Dermis microvascular lymphatic vessel endothelial cell (primary cell): ENCODE results near the gene TMEM9B. TPM values are rescaled to one million over a fixed set of nuclear protein-coding genes. Genes with fewer than 3 reads are reported as not detected.
"Not testable (repeated sequence)": the region's sequence is repeated elsewhere in the genome, so short reads cannot be mapped to it uniquely, and the experiment has no call there.

Experiments
- DNase-seq, 2 donors: peaks; one replicate each; pipeline versions ENCODE4 v3.0.0 to v3.0.0-alpha.2; 2010; ENCODE audit warnings: low read depth in 2 of 2
- total RNA-seq: library from RNA; depleted of rRNA; stranded (reverse); fragments of >200 nt; gene quantifications from 2 replicates; pipeline ENCODE4 v1.2.1, GENCODE V29; 2014

The TMEM9B gene
- total RNA-seq, result 26.3 and 30.6 TPM in 2 replicates

DNA sequence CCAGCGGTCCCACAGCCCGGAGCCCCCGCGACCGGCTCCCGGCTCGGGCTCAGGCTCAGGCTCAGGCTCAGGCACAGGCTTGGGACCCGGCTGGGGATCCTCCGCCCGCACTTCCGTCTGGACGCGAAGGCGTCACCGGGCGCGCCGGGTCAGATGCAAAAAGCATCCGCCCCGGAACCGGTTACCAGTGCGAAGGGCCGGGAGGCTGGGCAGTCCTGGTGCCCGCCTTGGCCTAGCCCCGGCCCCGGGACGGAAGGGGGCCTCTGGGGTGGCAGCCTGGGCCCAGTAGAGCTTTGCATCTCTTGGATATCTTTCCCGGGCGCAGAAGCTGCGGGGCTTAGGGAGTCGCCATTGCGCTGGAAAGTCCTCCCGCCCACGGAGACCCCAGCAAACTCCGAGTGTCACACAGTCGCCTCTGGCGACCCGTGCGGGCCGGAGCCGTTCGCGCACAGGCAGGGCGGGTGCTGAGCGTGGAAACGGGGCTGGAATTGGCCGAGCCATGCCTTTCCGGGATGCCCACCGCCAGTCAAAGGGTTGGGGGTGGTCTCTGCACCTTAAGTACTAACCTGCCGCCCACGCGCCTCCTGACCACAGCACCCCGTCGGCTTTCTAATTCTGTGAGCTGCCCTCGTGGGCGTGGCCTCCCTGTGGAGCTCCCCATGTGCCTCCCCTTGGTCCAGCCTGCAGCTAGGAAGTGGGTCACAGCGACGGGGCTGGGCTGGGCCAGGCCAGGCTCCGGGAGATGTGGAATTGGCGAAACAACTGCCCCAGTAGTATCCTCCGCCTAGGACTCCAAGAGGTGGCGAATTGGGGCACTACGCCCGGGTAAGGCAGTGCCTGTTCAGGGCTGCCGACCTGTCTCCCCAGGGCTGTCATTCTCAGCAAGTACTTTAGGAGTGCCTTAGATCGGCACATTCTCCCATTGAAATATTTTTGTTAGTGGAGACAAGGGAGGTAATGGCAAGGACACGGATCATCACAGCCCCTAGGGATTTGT is at the start of gene TMEM9B:
Gene TMEM9B (minus strand): TSS at position 119 of the 997 bp plus-strand sequence. CDS start 129 bp downstream, outside the sequence.
- peak; percentile 63 to 88 for DNase-seq

DNA sequence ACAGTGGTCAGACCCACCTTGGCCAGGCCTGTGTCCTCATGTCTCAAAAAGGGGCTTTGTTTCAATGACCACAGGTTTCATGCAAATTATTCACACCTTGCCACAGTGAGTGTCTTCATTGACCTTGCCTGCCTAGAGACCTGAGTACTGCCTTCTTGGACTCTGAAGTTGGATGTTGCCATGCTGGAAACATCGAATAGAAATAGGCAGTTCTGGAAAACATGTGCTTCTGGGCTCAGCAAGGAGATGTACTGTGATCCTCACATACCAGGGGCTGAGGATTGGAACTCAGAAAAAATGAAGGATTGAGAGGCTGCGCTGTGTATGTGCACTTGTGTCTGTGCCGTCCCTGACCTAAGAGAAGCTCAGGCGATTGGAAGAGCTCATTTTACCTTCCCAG is 49.1 kb upstream of the TMEM9B start:
- no peak for DNase-seq

DNA sequence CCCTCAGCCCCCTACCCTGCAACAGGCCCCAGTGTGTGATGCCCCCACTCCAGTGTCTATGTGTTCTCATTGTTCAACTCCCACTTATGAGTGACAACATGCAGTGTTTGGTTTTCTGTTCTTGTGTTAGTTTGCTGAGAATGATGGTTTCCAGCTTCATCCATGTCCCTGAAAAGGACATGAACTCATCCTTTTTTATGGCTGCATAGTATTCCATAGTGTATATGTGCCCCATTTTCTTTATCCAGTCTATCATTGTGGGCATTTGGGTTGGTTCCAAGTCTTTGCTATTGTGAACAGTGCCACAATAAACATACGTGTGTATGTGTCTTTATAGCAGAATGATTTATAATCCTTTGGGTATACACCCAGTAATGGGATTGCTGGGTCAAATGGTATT is 45.3 kb upstream of the TMEM9B start:
- not testable (repeated sequence) for DNase-seq

DNA sequence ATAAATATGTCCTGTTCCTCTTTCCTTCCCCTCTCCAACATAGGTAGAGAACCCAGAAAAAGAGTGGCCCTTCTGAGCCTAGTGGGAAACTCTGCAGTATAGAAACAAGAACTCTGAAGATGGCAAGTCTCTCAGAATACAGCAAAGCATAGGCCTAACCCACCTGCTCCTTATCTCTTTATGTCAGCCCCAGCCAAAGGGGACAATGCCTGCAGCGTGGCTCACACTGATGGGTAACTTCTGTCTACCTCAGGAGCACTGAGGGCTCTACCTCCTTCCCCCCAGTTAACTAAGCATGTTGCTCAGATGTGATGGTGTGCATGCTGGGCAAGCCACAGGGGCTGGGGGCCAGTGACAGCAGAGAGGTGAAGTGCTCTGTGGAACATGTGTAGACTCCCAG is 44.4 kb upstream of the TMEM9B start:
- DNase-seq, result no peak

DNA sequence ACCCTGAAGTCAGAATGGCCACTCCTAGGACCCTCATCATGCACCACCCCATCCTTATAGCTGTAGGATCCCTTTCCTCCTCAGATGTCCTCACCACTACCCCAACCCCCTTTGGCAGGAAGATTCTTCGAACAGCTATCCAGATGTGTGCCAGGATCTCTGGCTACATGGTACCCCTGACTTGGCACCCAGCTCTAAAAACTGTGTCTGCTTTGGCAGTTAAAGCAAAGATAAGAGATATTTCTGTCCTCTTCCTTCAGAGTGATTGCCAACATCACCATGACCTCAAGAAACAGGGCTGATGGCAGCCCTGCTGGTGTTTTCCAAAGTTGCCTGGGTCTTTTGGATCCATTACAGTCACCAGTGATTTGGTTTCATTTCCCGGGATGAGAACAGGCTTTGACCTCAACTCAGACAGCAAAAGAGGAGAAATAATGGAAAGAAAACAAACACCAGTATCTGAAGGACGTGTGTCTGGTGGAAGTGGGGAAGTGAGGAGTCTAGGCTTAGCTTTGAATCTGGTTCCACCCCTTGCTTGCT is 43.8 kb upstream of the TMEM9B start:
- no peak for DNase-seq

DNA sequence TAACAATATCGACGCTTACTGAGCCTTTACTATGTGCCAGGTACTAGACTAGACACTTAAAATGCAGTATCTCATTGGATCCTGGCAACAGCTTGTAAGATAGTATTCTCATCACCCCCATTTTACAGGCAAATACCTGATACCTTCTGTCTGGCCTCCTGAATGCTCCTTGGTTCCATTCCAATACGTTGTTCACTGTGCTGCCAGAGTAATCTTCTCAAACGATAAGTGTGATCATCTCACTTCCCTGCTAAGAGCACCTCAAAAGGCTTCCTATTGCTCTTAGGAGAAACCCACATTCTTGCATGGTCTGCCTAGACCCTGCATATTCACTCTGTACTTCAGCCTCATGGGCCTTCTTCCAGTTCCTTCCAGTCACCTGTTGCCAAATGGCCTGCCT is 40.8 kb upstream of the TMEM9B start:
- DNase-seq, result no peak

DNA sequence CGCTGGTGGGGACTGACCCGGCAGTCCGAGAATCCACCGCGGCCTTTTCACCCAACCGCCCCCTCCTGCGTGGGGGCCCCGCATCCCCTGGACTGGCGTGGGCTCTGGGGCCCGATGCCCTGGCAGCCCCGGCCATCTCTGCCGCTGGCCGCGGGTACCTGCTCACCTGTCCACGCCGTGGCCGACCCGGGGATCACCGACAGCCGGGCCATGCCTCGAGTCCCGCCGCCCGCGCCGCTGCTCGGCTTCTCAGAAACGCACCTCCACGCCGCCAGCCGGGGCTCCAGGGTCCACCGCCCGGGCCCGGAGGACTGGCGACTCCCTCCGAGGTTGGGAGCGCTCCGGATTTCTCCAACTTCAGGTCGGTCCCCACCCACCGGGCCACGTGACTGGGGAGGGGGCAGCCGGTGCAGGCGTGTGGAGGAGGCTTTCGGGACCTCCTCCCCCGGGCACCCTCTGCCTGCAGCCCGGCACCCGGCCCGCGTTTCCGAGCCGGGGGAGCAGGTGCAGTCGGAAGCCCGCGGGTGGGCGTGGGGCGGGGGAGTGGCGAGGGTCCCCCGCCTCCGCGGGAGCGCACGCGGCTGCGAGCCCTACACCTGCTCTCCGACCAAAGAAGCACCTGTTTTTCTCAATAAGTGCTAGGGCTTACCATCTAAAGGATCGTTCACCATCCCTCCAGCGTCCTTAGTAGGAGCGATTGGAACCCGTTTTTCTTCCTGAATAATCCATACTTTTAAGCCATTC is 40.1 kb upstream of the TMEM9B start:
- no peak for DNase-seq

DNA sequence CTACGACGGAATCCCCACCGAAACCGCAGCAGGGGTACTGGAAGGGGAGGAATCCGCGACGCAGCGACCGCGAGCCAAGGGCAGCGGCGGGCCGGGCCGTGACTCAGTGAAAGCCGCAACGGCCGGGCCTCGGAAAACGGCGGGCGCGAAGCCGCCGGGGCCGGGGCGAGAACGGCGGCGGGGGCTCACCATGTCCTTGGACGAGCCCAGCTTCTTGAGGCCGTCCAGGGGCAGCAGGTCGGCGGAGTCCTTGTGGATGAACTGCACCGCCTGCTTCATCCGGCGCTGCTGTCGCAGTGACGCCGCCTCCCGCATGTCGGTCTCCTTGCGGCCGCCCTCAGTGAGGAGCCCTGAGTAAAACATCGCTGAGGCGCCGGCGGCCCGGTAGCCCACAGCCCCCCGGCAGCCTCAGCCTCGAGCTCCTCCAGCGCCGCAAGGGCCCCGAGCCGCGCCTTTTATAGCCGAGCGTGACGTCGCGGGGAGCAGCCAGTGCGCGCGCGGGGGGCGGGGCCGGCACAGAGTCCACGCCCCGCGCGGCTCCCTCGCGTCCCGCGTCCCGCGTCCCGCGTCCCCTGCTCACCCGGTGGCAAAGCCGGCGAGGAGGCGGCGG is 39.4 kb upstream of the TMEM9B start, which contains the start of gene NRIP3:
Gene NRIP3 (minus strand): TSS at position 429 of the 610 bp plus-strand sequence. CDS start 66 bp downstream, at position 363.
- DNase-seq, result peak in 1 of 2 donors; percentile 62

DNA sequence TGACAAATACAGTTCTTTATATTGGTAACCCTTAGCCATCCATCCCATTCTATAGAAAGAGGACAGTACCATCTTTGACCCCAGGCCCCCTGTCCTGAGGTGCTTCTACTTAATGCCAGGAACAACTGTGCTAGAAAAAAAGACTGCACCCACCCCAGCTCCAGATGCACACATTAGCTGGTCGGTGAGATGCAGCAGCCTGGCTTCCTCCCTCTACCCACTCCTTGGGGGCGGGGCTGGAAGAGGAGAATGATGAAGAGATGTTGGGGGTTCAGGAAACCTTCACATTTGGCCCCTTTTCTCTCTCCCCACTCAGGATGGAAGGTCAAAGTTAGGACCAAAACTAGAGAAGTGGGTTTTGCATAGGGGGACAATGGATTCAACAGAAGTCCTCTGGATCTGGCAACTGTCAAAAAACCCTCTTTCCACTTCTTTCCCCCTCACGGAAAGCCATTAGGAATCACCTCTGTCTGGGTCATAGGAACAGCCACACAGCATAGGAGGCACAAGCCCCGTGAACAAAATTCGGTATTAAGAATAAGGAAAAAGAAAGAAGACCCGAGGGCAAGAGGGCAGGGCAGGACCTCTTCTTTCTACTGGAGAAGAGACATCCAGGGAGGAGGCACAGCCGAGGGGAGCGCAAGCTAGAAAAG is 38.8 kb upstream of the TMEM9B start:
- no peak for DNase-seq

DNA sequence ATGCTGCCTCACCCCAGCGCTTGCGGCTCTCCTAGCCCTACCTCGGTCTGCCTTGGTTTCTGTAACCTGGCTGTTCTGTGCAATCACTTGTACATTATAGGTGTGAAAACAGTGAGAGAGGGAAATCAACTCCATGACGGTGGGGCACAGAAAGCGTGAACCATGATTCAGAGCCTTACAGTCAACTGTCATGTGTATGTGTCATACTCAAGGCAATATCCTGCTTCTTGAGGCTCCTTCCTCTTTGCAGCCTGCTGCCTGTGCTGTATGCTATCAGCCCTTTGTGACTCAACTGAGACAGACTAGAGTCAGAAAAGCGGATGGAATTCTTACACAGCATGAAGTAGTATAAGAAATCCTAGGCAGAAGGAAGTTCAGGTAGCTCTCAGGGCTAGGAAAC is 37.5 kb upstream of the TMEM9B start:
- DNase-seq, result peak in 1 of 2 donors; percentile 82

DNA sequence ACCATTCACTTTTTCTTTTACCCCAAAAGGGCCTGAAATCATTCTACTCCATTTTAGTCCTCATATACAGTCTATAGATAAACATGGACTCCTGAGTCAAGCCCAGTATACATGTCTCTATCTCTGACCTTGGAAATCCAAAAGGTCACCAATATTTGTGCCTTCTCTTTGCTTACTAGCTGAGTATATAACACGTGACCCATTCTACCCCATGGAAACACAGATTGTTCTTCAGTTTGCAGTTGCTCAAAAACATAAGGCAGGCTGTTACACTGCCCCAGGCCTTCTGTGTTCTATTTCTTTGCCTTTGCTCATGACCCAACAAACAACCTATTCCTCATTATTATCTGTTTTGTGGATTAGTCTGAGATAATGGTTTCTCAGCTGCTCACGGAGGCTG is 33.8 kb upstream of the TMEM9B start:
- no peak for DNase-seq

DNA sequence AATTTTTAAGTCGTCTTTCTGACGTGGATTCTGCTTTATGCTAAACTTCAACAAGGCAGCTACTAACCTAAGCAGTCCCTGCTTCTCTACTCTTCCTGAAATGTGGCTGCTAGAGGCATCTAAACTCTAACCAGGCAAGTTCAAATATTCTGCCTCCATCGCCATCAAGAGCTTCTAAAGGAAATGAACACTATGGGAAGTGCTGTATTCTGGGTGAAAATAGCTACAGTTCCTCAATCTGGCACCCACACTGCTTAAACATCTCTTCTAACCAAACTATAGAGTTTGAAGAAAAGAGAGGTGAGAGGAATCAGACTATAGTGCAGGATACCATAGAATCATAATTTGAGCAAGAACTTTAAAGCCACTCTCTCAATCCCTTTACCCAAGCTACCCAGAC is 33.2 kb upstream of the TMEM9B start:
- DNase-seq, result no peak

DNA sequence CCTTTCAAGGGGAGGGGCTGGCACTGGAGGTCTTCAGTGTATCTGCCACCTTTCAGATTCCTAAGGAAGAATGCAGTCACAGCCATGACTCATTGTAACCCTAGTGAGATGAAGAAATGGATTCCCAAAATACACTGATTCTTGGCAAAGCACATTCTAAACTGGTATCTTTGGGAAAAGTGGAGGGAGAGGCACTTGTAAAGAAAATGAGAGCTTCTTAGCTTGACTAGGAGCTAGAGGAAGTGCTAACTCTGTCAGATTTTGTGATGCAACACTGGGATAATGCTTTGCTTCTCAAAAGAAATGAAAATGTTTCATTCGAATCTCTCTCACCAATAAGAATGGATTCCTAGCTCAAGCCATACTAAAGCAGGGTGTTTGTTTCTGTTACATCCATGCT is 25.2 kb upstream of the TMEM9B start:
- DNase-seq, result no peak

DNA sequence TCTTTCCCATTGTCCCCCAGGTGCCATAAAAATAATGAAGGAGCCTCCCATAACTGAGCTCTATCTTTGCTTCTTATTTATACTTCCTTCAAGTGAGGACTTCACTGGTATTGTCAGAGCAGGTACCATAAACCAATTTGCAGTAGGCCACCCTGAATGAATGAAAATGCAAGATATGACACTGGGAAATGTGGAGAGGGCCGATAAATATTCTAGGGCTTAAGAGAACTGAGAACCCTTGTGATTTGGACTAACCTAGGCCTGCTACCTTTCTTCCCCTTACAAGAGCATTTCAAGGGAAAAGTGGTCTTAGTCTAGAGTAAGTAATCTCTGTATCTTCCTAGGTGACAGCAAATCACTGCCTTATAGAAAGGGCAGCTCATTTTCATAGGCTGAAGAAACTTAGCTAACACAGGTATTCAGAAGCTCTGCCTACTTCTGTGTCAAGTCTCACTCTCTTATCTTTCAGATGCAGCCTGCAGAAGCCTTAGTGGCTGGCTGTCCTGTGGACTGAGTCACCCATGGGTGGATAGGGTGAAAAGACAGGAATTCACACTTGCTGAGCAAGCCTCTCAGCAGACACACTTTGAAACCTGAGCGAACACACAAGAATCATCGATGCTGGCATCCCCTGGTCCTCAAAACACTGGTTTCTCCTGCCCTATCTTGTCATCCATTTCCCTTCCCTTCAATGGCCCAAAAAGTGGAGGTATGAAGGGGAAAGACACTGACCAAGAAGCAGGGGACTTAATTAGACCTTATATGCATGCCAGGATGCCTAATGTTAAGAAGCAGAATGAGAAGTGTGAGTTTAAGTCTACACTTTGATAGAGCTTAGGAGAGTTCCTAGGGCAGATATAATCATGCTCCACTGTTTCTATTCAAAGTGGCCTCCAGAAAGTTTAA is 24.3 kb upstream of the TMEM9B start:
- no peak for DNase-seq

DNA sequence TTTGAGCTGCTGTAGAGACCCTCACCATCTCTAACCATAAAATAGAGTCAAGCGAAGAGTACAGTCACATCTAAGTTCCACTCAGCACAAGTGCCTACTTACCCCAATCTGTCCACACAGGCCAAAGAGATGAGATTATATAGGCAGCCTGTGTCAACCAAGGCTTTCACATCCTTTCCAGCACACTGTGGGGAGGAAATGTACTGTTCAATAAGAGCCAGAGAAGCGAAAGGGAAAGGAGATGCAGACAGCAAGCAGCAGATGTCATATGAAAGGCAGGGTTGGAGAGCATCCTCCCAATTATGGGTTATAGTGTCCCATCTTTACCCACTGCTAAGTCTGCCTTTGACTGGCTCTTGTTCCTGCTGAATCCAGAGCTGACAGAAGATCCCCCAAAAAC is 23.2 kb upstream of the TMEM9B start:
- no peak for DNase-seq

DNA sequence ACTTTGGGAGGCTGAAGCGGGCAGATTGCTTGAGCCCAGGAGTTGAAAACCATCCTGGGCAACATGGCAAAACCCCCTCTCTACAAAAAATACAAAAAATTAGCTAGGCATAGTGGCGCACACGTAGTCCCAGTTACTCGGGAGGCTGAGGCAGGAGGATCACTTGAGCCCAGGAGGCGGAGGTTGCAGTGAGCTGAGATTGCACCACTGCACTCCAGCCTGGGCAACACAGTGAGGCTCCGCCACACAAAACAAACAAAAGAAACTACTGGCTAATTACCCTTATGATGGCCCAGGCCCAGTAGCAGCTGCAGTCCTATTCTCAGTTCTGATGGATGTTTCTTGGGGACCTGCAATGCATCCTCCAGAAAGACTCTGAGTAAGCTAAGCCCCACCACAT is 22.5 kb upstream of the TMEM9B start:
- not testable (repeated sequence) for DNase-seq

DNA sequence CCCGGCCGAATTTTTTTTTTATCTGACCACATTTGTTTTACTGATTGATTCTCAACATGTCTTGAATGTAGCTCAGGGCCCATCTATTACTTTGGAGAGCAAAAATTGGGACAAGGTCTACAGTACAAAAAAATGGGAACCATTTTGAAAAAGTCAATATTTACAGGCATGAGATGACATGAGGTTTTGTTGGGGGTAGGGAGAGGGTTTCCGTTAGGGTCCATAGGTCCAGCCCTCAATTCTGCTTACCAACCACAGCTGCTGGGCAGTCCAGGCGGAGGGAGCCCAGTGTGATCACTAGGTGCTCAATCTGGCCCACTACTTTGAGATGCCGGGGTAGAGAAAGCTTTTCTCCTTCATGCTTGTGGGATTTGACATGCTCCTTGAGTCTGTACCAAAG is 21.2 kb upstream of the TMEM9B start:
- no peak for DNase-seq

DNA sequence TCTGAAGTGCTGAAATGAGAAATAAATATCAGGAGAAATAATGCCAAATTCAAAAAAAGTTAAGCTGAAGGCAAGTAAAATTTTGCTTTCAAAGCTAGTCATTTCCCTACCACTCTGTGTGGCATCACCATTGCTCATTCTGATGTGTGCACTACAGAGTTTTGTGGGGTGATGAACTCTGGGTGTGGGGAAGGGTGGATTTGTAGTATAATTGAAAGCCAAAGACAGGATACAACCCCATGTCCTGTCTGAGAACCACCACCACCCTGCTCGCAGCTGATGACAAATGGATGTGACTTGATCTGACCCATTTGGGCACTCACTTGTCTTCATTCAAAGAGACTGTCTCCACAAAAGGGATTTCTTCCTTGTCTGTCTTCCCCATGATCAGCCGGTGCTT is 19.3 kb upstream of the TMEM9B start:
- DNase-seq, result no peak

DNA sequence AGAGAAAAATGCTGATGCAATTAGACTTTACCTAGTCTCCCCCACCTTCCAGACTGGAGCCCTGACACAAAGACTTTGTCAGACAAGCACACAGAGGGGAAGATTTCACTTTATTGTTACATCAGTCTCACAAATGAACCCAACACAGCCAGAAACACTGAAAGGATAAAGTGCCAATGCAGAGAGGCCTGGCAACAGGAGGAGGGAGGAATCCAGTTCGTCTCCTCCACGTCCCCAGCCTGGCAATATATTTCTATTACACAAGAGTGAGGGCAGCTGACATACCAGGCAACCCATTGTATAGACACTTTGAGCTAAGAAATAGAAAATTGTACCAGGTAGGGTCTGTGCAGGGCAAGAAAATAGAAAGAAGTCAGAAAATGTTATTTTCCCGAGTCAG is 16.2 kb upstream of the TMEM9B start:
- DNase-seq, result no peak

DNA sequence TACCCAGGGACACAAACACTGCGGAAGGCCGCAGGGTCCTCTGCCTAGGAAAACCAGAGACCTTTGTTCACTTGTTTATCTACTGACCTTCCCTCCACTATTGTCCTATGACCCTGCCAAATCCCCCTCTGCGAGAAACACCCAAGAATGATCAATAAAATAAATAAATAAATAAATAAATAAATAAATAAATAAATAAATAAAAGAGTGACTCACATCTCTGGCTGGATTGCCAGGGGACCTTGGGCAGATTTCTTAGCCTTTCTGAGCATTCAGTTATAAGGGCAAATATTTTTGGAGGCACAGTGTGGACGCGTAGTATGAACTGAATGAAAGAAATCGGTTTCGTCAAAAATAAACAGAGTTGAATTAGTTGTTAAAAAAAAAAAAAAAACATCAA is 15.1 kb upstream of the TMEM9B start:
- not testable (repeated sequence) for DNase-seq
